Sciatic nerve (tissue), 1 donor: ENCODE results near the gene ACVR2A. TPM values are rescaled to one million over a fixed set of nuclear protein-coding genes. Genes with fewer than 3 reads are reported as not detected.

Experiments
- total RNA-seq: library from RNA; stranded (reverse); fragmentation: NEBNext Ultra II Directional; extraction: Animal tissue kit (Norgen Biotek cat#: 25700); gene quantifications from one replicate; pipeline ENCODE4 v1.2.1, GENCODE V29; 2021
- donor health status: DM: no; HTN: no; CAD: no.

Gene ACVR2A
- total RNA-seq, 1 donor from 2014 or later, result 33.9 TPM

Other genes starting within 250 kb of the ACVR2A start
- gene ORC4, start 175.7 kb downstream of the ACVR2A start, total RNA-seq, result 57.3 TPM
- gene MBD5, start 176.1 kb downstream of the ACVR2A start, total RNA-seq, result 72.5 TPM